Natural killer cell (primary cell): ENCODE measurements around the gene KCNA3. TPM values are rescaled to one million over a fixed set of nuclear protein-coding genes. Genes with fewer than 3 reads are reported as not detected.

ENCODE experiments used
- ATAC-seq, 3 donors: fragments of 150-1000 bp in 2 of 3; fragments of 200-7000 bp in 1 of 3; cut with Tn5 transposase; 1 replicate in 1 of 3; 2 replicates in 2 of 3; pipeline ENCODE4 v1.10.0; 2021; ENCODE audit warnings: mild to moderate bottlenecking in 2 of 3, moderate library complexity in 2 of 3
- DNase-seq, 2 donors: peaks; one replicate each; pipeline versions ENCODE4 v3.0.0 to v3.0.0-alpha.2; 2013 to 2021; ENCODE audit warnings: mixed read lengths in 1 of 2
- H3K27ac ChIP-seq: one replicate; pipeline ENCODE4 v1.5.1; 2013; ENCODE audit warnings: mild to moderate bottlenecking, low read length
- H3K27me3 ChIP-seq: one replicate; pipeline ENCODE4 v1.6.1; 2013; ENCODE audit warnings: low read length; ENCODE audit not compliant: control insufficient read depth, insufficient read depth
- H3K36me3 ChIP-seq: one replicate; pipeline ENCODE4 v1.6.1; 2013; ENCODE audit warnings: low read length; ENCODE audit not compliant: control insufficient read depth, insufficient read depth
- H3K4me1 ChIP-seq: one replicate; pipeline ENCODE4 v1.6.1; 2013; ENCODE audit warnings: low read length; ENCODE audit not compliant: control insufficient read depth, insufficient read depth
- H3K4me3 ChIP-seq: one replicate; pipeline ENCODE4 v1.5.1; 2013; ENCODE audit warnings: low read length
- H3K9me3 ChIP-seq: one replicate; pipeline ENCODE4 v1.6.1; 2013; ENCODE audit warnings: low read length; ENCODE audit not compliant: control insufficient read depth, insufficient read depth
- H3K27ac Mint-ChIP-seq, 2 donors: one replicate each; pipeline ENCODE4 v1.8.0; 2022; ENCODE audit warnings: mild to moderate bottlenecking in 2 of 2, mixed read lengths in 2 of 2, moderate library complexity in 1 of 2
- H3K27me3 Mint-ChIP-seq, 2 donors: one replicate each; pipeline ENCODE4 v1.8.0; 2022; ENCODE audit warnings: low read depth in 2 of 2, mixed read lengths in 2 of 2
- H3K36me3 Mint-ChIP-seq: one replicate; pipeline ENCODE4 v1.8.0; 2022; ENCODE audit warnings: mixed read lengths
- H3K4me1 Mint-ChIP-seq, 2 donors: one replicate each; pipeline ENCODE4 v1.8.0; 2022; ENCODE audit warnings: mixed read lengths in 2 of 2
- H3K4me3 Mint-ChIP-seq: one replicate; pipeline ENCODE4 v1.8.0; 2022; ENCODE audit warnings: mild to moderate bottlenecking, moderate library complexity, mixed read lengths
- H3K9me3 Mint-ChIP-seq, 2 donors: one replicate each; pipeline ENCODE4 v1.8.0; 2022; ENCODE audit warnings: mixed read lengths in 2 of 2
- WGBS: methylation state at CpG from one replicate; pipeline ENCODE4 v1.1.7; 2013; ENCODE audit warnings: missing lambda C conversion rate; ENCODE audit not compliant: insufficient coverage; 5-methylcytosine and 5-hydroxymethylcytosine counted together
- intact Hi-C: fragments of 100-400 bp; cut with micrococcal nuclease; formaldehyde crosslinking; loops from one replicate; pipeline ENCODE4 v1.14.2; 2022
- total RNA-seq, 4 donors: library from RNA; stranded (reverse); fragments of 120-200 nt in 1 of 4; gene quantifications; one replicate each; pipeline versions ENCODE4 v1.2.3 to v1.2.4, GENCODE V29; 2013 to 2022
- TF ChIP-seq, protein P1 (sequence below): fragments of 200-600 bp; IDR thresholded peaks from one replicate; pipeline ENCODE4 v1.8.0; 2022; ENCODE audit warnings: antibody characterized with exemption

The KCNA3 gene
- total RNA-seq, 3 donors from 2014 or later (not counting 1 experiment from before 2014, with no cell fraction given) = 19.7 to 36.2 (median 30.3) TPM

DNA sequence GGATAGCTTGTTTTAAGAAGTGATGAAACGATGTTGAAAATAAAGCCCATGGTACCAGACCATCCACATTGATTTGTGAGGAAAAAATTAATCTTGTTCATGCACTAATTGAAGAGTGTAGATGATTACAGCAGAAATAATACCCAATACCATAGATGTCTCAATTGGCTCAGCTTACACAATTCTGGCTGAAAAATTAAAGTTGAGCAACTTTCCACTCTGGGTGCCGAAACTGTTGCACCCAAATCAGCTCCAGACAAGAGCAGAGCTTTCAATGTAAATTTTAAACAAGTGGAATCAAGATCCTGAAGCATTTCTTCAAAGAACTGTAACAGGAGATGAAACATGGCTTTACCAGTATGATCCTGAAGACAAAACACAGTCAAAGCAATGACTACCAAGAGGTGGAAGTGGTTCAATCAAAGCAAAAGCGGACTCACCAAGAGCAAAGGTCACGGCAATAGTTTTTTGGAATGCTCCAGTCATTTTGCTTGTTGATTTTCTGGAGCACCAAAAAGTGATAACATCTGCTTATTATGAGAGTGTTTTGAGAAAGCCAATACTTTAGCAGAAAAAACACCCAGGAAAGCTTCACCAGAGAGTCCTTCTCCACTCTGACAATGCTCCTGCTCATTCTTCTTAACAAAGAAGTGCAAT lies 16.1 kb upstream of the KCNA3 start:
- Mint-ChIP-seq H3K9me3 (no peaks in the 10 kb centered on the region), H3K4me3 (no peak overlapping the region), H3K4me1 (peaks cover 0 to 4% of the 10 kb centered on the region in 2 donors), H3K27ac (no peak overlapping the region), H3K36me3 (no peaks in the 10 kb centered on the region), H3K27me3 (peaks cover 4 to 11% of the 10 kb centered on the region in 2 donors)
- TF ChIP-seq, protein P1, sequence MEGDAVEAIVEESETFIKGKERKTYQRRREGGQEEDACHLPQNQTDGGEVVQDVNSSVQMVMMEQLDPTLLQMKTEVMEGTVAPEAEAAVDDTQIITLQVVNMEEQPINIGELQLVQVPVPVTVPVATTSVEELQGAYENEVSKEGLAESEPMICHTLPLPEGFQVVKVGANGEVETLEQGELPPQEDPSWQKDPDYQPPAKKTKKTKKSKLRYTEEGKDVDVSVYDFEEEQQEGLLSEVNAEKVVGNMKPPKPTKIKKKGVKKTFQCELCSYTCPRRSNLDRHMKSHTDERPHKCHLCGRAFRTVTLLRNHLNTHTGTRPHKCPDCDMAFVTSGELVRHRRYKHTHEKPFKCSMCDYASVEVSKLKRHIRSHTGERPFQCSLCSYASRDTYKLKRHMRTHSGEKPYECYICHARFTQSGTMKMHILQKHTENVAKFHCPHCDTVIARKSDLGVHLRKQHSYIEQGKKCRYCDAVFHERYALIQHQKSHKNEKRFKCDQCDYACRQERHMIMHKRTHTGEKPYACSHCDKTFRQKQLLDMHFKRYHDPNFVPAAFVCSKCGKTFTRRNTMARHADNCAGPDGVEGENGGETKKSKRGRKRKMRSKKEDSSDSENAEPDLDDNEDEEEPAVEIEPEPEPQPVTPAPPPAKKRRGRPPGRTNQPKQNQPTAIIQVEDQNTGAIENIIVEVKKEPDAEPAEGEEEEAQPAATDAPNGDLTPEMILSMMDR = no peak
- Histone ChIP-seq H3K4me1 (no peaks in the 10 kb centered on the region), H3K36me3 (no peaks in the 10 kb centered on the region), H3K27ac (no peak overlapping the region), H3K27me3 (no peaks in the 10 kb centered on the region), H3K4me3 (no peak overlapping the region), H3K9me3 (no peaks in the 10 kb centered on the region)
- ATAC-seq (no peak), DNase-seq (no peak)
- intact Hi-C loops = no loop called here
- 96% methylated on average over 4 of the region's 4 CpGs for WGBS

- TF ChIP-seq, protein P1 = no peak
- H3K27me3 Mint-ChIP-seq = peaks cover 5 to 11% of the 10 kb centered on the region in 2 donors
- no peak overlapping the region for H3K4me3 Mint-ChIP-seq
- Histone ChIP-seq H3K27ac (no peak overlapping the region), H3K36me3 (no peaks in the 10 kb centered on the region), H3K4me3 (no peak overlapping the region), H3K27me3 (no peaks in the 10 kb centered on the region), H3K9me3 (no peaks in the 10 kb centered on the region), H3K4me1 (no peaks in the 10 kb centered on the region)
- no peak for DNase-seq
- no peak overlapping the region for H3K27ac Mint-ChIP-seq
- H3K9me3 Mint-ChIP-seq = no peaks in the 10 kb centered on the region
- H3K36me3 Mint-ChIP-seq = no peaks in the 10 kb centered on the region
- intact Hi-C loops = no loop called here
- H3K4me1 Mint-ChIP-seq = peaks cover 0 to 5% of the 10 kb centered on the region in 2 donors
- ATAC-seq = no peak
Measured at GRCh38 chr1:110689868-110690267, 15.1 kb upstream of the KCNA3 start.

DNA sequence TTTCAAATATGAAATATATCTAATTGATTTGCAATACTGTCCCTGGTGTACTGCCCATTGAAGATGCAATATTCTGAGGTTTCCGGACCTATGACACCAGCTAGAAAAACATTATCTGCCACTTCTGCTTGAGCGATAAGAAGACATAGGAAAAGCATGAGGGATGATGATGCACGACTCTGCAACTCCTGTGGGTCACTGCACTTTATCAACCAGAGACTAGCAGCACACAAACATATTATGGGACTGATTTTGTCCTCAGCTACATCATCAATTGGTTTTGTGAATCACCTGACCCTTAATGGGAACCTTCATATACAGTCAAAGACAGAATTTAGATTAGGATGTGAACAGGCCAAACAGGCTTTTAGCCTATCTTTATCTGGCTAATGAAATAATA lies 13.8 kb upstream of the KCNA3 start:
- ATAC-seq (no peak), DNase-seq (no peak)
- Histone ChIP-seq H3K36me3 (no peaks in the 10 kb centered on the region), H3K4me1 (no peaks in the 10 kb centered on the region), H3K27me3 (no peaks in the 10 kb centered on the region), H3K27ac (no peak overlapping the region), H3K4me3 (no peak overlapping the region), H3K9me3 (no peaks in the 10 kb centered on the region)
- 94% methylated on average over 3 of the region's 3 CpGs for WGBS
- peaks cover 5 to 11% of the 10 kb centered on the region in 2 donors for H3K27me3 Mint-ChIP-seq
- intact Hi-C loops = no loop called here
- no peaks in the 10 kb centered on the region for H3K36me3 Mint-ChIP-seq
- no peak overlapping the region for H3K27ac Mint-ChIP-seq
- H3K4me3 Mint-ChIP-seq = no peak overlapping the region
- H3K9me3 Mint-ChIP-seq = no peaks in the 10 kb centered on the region
- peaks cover 0 to 5% of the 10 kb centered on the region in 2 donors for H3K4me1 Mint-ChIP-seq
- TF ChIP-seq, protein P1 = no peak

DNA sequence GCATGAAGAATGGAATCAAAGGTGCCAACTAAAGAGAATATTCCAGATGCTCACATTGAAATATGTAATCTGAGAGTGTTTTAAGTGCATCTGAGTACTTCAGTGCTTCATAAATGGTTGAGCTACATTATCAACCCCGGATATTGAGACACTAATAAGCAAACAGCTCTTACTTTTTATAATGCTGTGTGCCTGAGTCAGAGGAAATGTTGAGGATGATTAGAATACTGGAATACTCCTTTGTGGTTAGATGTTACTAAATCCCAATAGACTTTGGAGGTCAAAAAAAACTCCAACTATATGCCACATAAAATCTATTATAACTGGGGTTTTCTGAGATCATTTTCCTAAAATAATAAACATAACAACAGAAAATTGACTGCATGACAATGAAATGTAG lies 12.5 kb upstream of the KCNA3 start:
- intact Hi-C loops = no loop called here
- Mint-ChIP-seq H3K9me3 (no peaks in the 10 kb centered on the region), H3K36me3 (no peaks in the 10 kb centered on the region), H3K4me3 (no peak overlapping the region), H3K27ac (no peak overlapping the region), H3K27me3 (peaks cover 3 to 5% of the 10 kb centered on the region in 2 donors), H3K4me1 (peaks cover 0 to 5% of the 10 kb centered on the region in 2 donors)
- H3K4me3 ChIP-seq = no peak overlapping the region
- H3K9me3 ChIP-seq = no peaks in the 10 kb centered on the region
- no peaks in the 10 kb centered on the region for H3K4me1 ChIP-seq
- no peaks in the 10 kb centered on the region for H3K36me3 ChIP-seq
- DNase-seq (no peak), ATAC-seq (no peak)
- 100% methylated on average over 1 of the region's 1 CpG for WGBS
- H3K27ac ChIP-seq = no peak overlapping the region
- TF ChIP-seq, protein P1 = no peak
- no peaks in the 10 kb centered on the region for H3K27me3 ChIP-seq
